Urothelium cell line (cell line): Measurements from ENCODE around the gene GLRX.
"Not testable (repeated sequence)": the region's sequence is repeated elsewhere in the genome, so short reads cannot be mapped to it uniquely, and the experiment has no call there.

Source experiments
- DNase-seq: peaks from one replicate; pipeline ENCODE4 v3.0.0; 2011; ENCODE audit warnings: low spot score, mixed read lengths
- FAIRE-seq: peaks from 2 replicates; lab custom pipeline; 2011; peaks lifted over from hg19 to GRCh38; lab: Jason Lieb, UNC

Gene GLRX, protein sequence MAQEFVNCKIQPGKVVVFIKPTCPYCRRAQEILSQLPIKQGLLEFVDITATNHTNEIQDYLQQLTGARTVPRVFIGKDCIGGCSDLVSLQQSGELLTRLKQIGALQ

GRCh38 chr5:95822542-95823181, at the start of gene GLRX:
Gene GLRX (minus strand): TSS chr5:95822726. CDS start chr5:95822662, 64 bp downstream.
- FAIRE-seq (no peak), DNase-seq (peak; percentile 78)

DNA sequence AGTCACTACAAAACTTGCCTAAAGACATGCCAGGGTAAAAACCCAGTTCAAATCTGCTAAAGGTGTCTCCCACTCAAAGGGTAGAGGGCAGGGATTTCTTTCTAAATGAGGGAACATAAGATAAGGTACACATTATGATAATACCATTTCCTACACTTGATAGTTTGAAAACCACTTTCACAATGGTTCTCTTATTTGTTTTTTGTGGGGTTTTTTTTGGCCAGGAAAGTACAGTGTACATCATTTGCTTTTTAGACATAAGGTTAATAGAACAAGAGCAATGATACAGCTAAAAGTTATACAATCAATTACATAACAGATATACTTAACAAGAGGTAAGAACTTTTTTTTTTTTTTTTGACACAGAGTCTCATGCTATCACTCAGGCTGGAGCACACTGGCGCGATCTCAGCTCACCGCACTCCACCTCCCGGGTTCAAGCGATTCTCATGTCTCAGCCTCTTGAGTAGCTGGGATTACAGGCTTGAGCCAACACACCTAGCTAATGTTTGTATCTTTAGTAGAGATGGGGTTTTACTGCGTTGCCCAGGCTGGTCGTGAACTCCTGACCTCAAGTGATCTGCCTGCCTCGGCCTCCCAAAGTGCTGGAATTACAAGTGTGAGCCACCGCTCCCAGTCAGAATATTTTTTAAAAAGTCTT, 48.8 kb upstream of the GLRX start:
- DNase-seq (no peak), FAIRE-seq (no peak)

DNA sequence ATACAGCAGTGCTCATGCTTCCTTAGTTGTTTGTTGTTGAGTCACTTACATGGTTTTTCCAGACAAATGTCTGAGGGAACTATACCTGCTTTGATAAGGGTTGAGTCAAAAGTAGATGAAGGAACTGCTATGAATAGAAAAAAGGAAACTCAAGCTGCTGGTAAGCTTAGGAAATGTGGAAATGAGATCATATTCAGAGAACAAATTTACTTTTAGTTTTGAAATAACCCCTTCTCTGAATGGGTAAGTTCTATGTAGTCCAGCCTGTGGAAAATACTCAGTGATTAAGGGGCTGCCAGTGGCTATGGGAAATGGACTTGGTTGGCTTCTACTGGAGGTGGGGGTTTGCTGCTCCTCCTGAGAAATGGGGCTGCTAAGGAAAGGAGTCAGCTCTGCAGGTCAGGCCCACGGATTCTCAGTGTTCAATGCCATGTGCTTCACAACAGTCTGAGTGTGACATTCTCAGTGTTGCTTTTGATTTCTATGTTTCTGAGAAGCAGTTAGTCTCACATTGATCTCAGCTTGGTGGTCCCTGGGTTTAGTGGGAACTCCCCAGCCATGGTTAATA, 47.7 kb upstream of the GLRX start:
- no peak for FAIRE-seq
- no peak for DNase-seq

GRCh38 chr5:95869173-95869855, 46.8 kb upstream of the GLRX start:
- not testable (repeated sequence) for FAIRE-seq

GRCh38 chr5:95868136-95868535, 45.6 kb upstream of the GLRX start:
- FAIRE-seq (no peak), DNase-seq (no peak)

More at GRCh38 chr5:95869173-95869855, 46.8 kb upstream of the GLRX start:
- DNase-seq = not testable (repeated sequence)

GRCh38 chr5:95866435-95867040, 44.0 kb upstream of the GLRX start:
- no peak for DNase-seq
- no peak for FAIRE-seq

- DNase-seq (no peak), FAIRE-seq (no peak)
Measured at GRCh38 chr5:95864944-95865504, 42.5 kb upstream of the GLRX start.

GRCh38 chr5:95864456-95864855, 41.9 kb upstream of the GLRX start:
- FAIRE-seq (no peak), DNase-seq (no peak)

- DNase-seq (no peak), FAIRE-seq (no peak)
Measured at GRCh38 chr5:95863383-95863757, 40.8 kb upstream of the GLRX start.

DNA sequence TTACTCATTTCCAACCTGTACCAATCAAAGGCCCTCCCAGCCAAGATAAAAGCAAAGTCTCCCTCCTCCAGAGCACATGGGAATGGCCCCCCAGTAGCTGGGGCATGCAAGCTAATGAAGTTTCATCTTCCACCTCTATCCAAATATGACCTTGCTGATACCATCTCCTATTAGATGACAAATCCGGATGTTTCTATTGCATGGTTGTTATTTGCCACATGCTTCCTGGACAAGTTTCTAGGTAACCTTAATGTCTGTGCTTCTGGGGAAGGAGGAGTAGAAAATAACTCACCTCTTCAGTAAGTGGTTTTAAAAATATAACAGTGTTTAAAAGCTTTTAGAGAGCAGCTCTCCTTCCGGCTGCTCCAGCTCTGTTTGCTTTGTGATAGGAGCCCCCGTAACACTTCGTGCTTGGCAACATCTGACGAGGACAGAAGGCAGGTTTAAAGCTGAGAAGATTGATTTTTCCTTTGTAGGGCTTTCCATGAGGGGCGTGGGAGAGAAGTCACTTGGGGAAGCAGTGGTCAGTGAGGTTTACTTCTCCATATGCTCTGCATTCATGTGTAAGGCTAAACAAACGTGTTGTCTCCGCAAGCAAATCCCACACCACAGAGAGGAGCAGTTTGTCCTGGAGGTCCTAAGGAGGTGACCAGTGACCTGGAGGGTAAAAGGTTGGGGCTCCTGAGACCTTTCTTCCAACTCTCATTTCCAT, 40.3 kb upstream of the GLRX start:
- DNase-seq (no peak), FAIRE-seq (no peak)

DNA sequence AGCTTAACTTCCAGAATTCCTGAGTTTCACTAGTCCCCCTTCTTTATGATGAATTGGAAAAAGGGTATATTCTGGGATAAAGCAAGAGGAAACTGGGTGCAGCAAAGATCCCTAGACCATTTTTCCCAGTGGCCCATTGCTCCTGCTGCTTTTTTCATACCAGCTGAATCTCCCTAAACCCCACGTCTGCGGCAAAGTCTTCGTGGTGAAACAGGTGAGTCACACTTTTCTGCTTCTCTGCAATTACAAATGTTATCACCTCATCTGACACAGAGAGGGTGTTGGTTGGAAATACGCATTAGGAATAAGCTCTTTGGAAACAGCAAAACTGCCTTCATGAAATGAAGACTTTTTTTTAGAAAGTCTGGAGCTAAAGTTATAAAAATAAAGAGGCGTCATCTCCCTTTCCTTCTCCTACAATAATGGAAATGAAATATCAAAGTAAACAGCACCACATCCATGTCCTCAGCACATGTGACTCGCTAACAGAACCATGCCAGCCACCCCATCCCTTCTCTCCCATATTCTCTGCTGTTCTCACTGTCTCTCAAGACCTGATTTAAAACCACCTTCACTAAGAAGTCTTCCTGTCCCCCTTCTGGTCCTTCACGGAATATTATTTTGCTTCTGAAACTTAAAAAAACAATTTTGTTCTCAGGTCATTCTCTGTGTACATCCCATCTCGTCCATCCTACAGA, 39.5 kb upstream of the GLRX start:
- FAIRE-seq (no peak), DNase-seq (peak; percentile 63)

- FAIRE-seq (no peak), DNase-seq (peak; percentile 68)
Measured at GRCh38 chr5:95861221-95861863, 38.8 kb upstream of the GLRX start.

DNA sequence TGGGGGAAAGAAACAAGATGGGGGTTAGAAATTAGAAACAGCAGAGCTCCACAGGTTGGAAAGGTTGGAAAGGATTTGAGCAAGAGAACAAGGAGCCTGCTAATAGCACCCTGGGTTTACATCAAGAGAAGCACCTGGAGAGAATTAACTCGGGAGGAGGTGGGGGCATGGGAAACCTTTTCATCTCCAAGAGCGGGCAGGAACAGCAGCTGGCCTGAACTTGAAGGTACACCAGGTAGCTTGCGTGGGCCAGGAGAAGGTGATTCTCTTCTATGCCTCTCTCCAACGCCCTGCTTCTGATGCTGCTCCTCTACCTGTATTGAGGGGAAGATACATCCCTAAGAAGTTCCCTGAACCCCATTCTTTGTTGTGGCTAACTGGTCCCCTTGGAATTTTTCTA, 37.1 kb upstream of the GLRX start:
- DNase-seq = no peak
- no peak for FAIRE-seq

DNA sequence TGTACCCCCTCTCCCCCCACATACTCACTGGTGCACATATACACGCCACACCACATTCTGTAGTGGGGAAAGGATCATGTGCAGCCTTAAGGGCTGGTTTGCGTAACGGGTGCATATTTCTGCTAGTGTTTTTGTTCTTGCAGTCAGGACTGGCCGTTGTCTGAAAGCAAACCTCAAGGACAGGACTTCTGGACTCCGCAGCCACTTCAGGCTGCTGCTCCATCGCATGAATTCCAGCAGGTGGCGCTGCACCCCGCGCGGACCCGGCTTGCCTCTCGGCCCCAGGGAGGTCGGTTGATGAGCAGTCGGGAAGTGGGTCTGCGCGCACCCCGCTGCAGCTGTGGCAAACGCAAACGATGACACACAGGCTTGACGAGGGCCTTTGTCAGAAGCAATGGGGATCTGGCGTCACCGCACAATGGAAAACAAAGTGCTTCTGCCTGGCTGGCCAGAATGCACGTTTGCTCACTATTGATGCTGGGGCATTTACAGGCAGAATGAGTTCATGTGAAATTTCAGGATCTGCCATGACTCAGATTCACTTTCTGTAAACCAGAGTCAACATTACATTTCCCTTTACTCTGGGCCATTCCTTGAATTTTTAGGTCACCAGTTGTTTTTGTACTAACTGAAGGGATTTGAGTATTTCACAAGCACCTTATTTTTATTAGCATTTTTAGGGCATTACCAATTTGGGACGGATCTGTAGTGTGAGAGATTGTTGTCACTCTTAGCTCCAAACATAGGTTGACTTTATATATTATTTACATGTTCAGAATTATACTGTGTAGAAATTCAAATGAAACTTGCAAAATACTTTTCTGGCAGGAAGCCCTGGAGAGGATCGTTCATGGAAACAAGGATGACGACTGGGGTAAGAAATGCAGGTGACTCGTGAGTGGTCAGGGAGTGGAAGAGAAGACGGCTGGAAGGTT, 36.4 kb upstream of the GLRX start:
- DNase-seq (peak; percentile 90), FAIRE-seq (peak; percentile 74)

GRCh38 chr5:95858023-95858461, 35.5 kb upstream of the GLRX start:
- DNase-seq = no peak

GRCh38 chr5:95857185-95857945, 34.8 kb upstream of the GLRX start:
- no peak for FAIRE-seq

More at GRCh38 chr5:95858023-95858461, 35.5 kb upstream of the GLRX start:
- FAIRE-seq = no peak

GRCh38 chr5:95856501-95856981, 34.0 kb upstream of the GLRX start:
- FAIRE-seq (no peak), DNase-seq (no peak)

More at GRCh38 chr5:95857185-95857945, 34.8 kb upstream of the GLRX start:
- no peak for DNase-seq
